ENCODE data around the gene DEFB113.

Gene DEFB113

GRCh38 chr6:49988900-49989299 is 19.5 kb upstream of the DEFB113 start:
- Histone ChIP-seq H3K14ac (ENCODE audit: low read length in 2 of 2) (no peak overlapping the region), H2BK5ac (ENCODE audit: low read depth, low read length, poor library complexity, severe bottlenecking) (no peak overlapping the region), H3K27me3 (ENCODE audit: control insufficient read depth in 1 of 2, insufficient read depth in 1 of 2, low read length in 2 of 2) (no peaks in the 10 kb centered on the region), H4K91ac (ENCODE audit: low read length) (no peak overlapping the region), H4K8ac (ENCODE audit: low read length) (no peak overlapping the region), H2AFZ (ENCODE audit: low read depth, low read length) (no peak overlapping the region), H3K9ac (ENCODE audit: low read length) (no peak overlapping the region), H3K4me3 (ENCODE audit: insufficient read depth in 1 of 2, low read depth in 1 of 2, low read length in 2 of 2) (no peak overlapping the region), H2BK15ac (ENCODE audit: low read depth, poor library complexity, severe bottlenecking) (no peak overlapping the region), H2BK120ac (ENCODE audit: low read depth, low read length) (no peak overlapping the region), H3K4ac (ENCODE audit: low read depth in 1 of 2, low read length in 2 of 2) (no peak overlapping the region), H3K36me3 (ENCODE audit: control insufficient read depth in 1 of 2, insufficient read depth in 2 of 2, low read depth in 1 of 2, low read length in 2 of 2) (no peaks in the 10 kb centered on the region), H2BK12ac (ENCODE audit: low read length in 2 of 2) (no peak overlapping the region), H2AK5ac (ENCODE audit: low read length, severe bottlenecking) (no peak overlapping the region), H3K79me1 (replicated peaks; ENCODE audit: low read length, poor library complexity, severe bottlenecking) (no peaks in the 10 kb centered on the region), H3K23ac (ENCODE audit: low read length in 2 of 2) (no peak overlapping the region), H3K4me1 (ENCODE audit: control insufficient read depth, insufficient read depth, low read depth, low read length) (no peaks in the 10 kb centered on the region), H3K27ac (ENCODE audit: low read length, poor library complexity, severe bottlenecking) (no peak overlapping the region), H3K18ac (ENCODE audit: low read depth in 1 of 2, low read length in 2 of 2) (no peak overlapping the region), H3K9me3 (ENCODE audit: control insufficient read depth, low read length) (no peaks in the 10 kb centered on the region), H3K4me2 (ENCODE audit: low read length, poor library complexity, severe bottlenecking) (no peak overlapping the region)
- WGBS = 62% methylated on average over 2 of the region's 2 CpGs
- no peak for DNase-seq

- Histone ChIP-seq H2BK12ac (ENCODE audit: low read length in 2 of 2) (no peak overlapping the region), H3K23ac (ENCODE audit: low read length in 2 of 2) (no peak overlapping the region), H3K4me3 (ENCODE audit: insufficient read depth in 1 of 2, low read depth in 1 of 2, low read length in 2 of 2) (no peak overlapping the region), H2BK5ac (ENCODE audit: low read depth, low read length, poor library complexity, severe bottlenecking) (no peak overlapping the region), H3K27ac (ENCODE audit: low read length, poor library complexity, severe bottlenecking) (no peak overlapping the region), H3K27me3 (ENCODE audit: control insufficient read depth in 1 of 2, insufficient read depth in 1 of 2, low read length in 2 of 2) (no peaks in the 10 kb centered on the region), H3K9ac (ENCODE audit: low read length) (no peak overlapping the region), H3K4me2 (ENCODE audit: low read length, poor library complexity, severe bottlenecking) (no peak overlapping the region), H3K4ac (ENCODE audit: low read depth in 1 of 2, low read length in 2 of 2) (no peak overlapping the region), H3K9me3 (ENCODE audit: control insufficient read depth, low read length) (no peaks in the 10 kb centered on the region), H3K36me3 (ENCODE audit: control insufficient read depth in 1 of 2, insufficient read depth in 2 of 2, low read depth in 1 of 2, low read length in 2 of 2) (no peaks in the 10 kb centered on the region), H4K8ac (ENCODE audit: low read length) (no peak overlapping the region), H3K4me1 (ENCODE audit: control insufficient read depth, insufficient read depth, low read depth, low read length) (no peaks in the 10 kb centered on the region), H3K14ac (ENCODE audit: low read length in 2 of 2) (no peak overlapping the region), H4K91ac (ENCODE audit: low read length) (no peak overlapping the region), H3K18ac (ENCODE audit: low read depth in 1 of 2, low read length in 2 of 2) (peak overlapping the region in 1 of 2 experiments; percentile 40), H2BK120ac (ENCODE audit: low read depth, low read length) (no peak overlapping the region), H2AK5ac (ENCODE audit: low read length, severe bottlenecking) (no peak overlapping the region), H3K79me1 (replicated peaks; ENCODE audit: low read length, poor library complexity, severe bottlenecking) (no peaks in the 10 kb centered on the region), H2BK15ac (ENCODE audit: low read depth, poor library complexity, severe bottlenecking) (no peak overlapping the region), H2AFZ (ENCODE audit: low read depth, low read length) (no peak overlapping the region)
- 90% methylated on average over 2 of the region's 2 CpGs for WGBS
- DNase-seq = no peak
These were observed 18.3 kb upstream of the DEFB113 start for GRCh38 chr6:49987749-49988148.

GRCh38 chr6:49986551-49986950 is 17.1 kb upstream of the DEFB113 start:
- Histone ChIP-seq H2BK12ac (ENCODE audit: low read length in 2 of 2) (no peak overlapping the region), H3K23ac (ENCODE audit: low read length in 2 of 2) (no peak overlapping the region), H3K27me3 (ENCODE audit: control insufficient read depth in 1 of 2, insufficient read depth in 1 of 2, low read length in 2 of 2) (no peaks in the 10 kb centered on the region), H4K91ac (ENCODE audit: low read length) (no peak overlapping the region), H3K79me1 (replicated peaks; ENCODE audit: low read length, poor library complexity, severe bottlenecking) (no peaks in the 10 kb centered on the region), H4K8ac (ENCODE audit: low read length) (no peak overlapping the region), H3K18ac (ENCODE audit: low read depth in 1 of 2, low read length in 2 of 2) (no peak overlapping the region), H2BK5ac (ENCODE audit: low read depth, low read length, poor library complexity, severe bottlenecking) (no peak overlapping the region), H3K4me3 (ENCODE audit: insufficient read depth in 1 of 2, low read depth in 1 of 2, low read length in 2 of 2) (no peak overlapping the region), H3K4ac (ENCODE audit: low read depth in 1 of 2, low read length in 2 of 2) (no peak overlapping the region), H3K36me3 (ENCODE audit: control insufficient read depth in 1 of 2, insufficient read depth in 2 of 2, low read depth in 1 of 2, low read length in 2 of 2) (no peaks in the 10 kb centered on the region), H3K14ac (ENCODE audit: low read length in 2 of 2) (no peak overlapping the region), H2AFZ (ENCODE audit: low read depth, low read length) (no peak overlapping the region), H2AK5ac (ENCODE audit: low read length, severe bottlenecking) (no peak overlapping the region), H3K27ac (ENCODE audit: low read length, poor library complexity, severe bottlenecking) (no peak overlapping the region), H3K4me2 (ENCODE audit: low read length, poor library complexity, severe bottlenecking) (no peak overlapping the region), H3K9me3 (ENCODE audit: control insufficient read depth, low read length) (no peaks in the 10 kb centered on the region), H2BK15ac (ENCODE audit: low read depth, poor library complexity, severe bottlenecking) (no peak overlapping the region), H3K9ac (ENCODE audit: low read length) (no peak overlapping the region), H3K4me1 (ENCODE audit: control insufficient read depth, insufficient read depth, low read depth, low read length) (no peaks in the 10 kb centered on the region), H2BK120ac (ENCODE audit: low read depth, low read length) (no peak overlapping the region)
- no CpG with 5 or more reads among the region's 1 CpG for WGBS
- no peak for DNase-seq

DNA sequence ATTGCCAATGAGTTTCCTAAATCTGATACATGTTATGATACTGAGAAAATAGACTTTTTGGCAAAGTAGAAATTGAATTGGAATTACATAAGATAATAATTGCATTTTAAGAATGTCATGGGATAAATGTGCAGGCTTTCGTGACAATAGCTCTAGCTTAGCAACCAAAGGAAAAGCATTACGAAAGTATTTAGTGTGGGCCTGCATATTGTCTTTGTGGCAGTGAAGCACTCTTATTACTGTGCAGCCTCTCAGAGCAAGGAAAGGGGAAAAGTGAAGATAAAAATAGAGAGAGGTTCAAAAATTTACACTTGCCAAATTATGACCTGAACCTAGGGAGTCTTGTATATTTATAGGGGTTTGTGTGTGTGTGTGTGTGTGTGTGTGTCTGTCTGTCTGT is 12.6 kb upstream of the DEFB113 start:
- H2BK15ac ChIP-seq (ENCODE audit: low read depth, poor library complexity, severe bottlenecking) = no peak overlapping the region
- no peak overlapping the region for H3K23ac ChIP-seq (ENCODE audit: low read length in 2 of 2)
- no peaks in the 10 kb centered on the region for H3K79me1 ChIP-seq (replicated peaks; ENCODE audit: low read length, poor library complexity, severe bottlenecking)
- no peak overlapping the region for H3K4ac ChIP-seq (ENCODE audit: low read depth in 1 of 2, low read length in 2 of 2)
- WGBS = 77% methylated on average over 2 of the region's 2 CpGs
- no peaks in the 10 kb centered on the region for H3K4me1 ChIP-seq (ENCODE audit: control insufficient read depth, insufficient read depth, low read depth, low read length)
- H3K27me3 ChIP-seq (ENCODE audit: control insufficient read depth in 1 of 2, insufficient read depth in 1 of 2, low read length in 2 of 2) = no peaks in the 10 kb centered on the region
- H2BK12ac ChIP-seq (ENCODE audit: low read length in 2 of 2) = no peak overlapping the region
- no peak overlapping the region for H4K8ac ChIP-seq (ENCODE audit: low read length)
- H3K14ac ChIP-seq (ENCODE audit: low read length in 2 of 2) = no peak overlapping the region
- peak; percentile 14 for DNase-seq
- no peak overlapping the region for H2AFZ ChIP-seq (ENCODE audit: low read depth, low read length)
- no peak overlapping the region for H2BK120ac ChIP-seq (ENCODE audit: low read depth, low read length)
- no peak overlapping the region for H3K18ac ChIP-seq (ENCODE audit: low read depth in 1 of 2, low read length in 2 of 2)
- H2AK5ac ChIP-seq (ENCODE audit: low read length, severe bottlenecking) = no peak overlapping the region
- no peak overlapping the region for H3K4me2 ChIP-seq (ENCODE audit: low read length, poor library complexity, severe bottlenecking)
- no peak overlapping the region for H3K4me3 ChIP-seq (ENCODE audit: insufficient read depth in 1 of 2, low read depth in 1 of 2, low read length in 2 of 2)
- no peak overlapping the region for H4K91ac ChIP-seq (ENCODE audit: low read length)
- H2BK5ac ChIP-seq (ENCODE audit: low read depth, low read length, poor library complexity, severe bottlenecking) = no peak overlapping the region
- H3K9ac ChIP-seq (ENCODE audit: low read length) = no peak overlapping the region
- no peaks in the 10 kb centered on the region for H3K9me3 ChIP-seq (ENCODE audit: control insufficient read depth, low read length)
- no peaks in the 10 kb centered on the region for H3K36me3 ChIP-seq (ENCODE audit: control insufficient read depth in 1 of 2, insufficient read depth in 2 of 2, low read depth in 1 of 2, low read length in 2 of 2)
- no peak overlapping the region for H3K27ac ChIP-seq (ENCODE audit: low read length, poor library complexity, severe bottlenecking)

Measured in mesenchymal stem cell (in vitro differentiated cells and primary cell).